ENCODE data around the gene DYDC2.
"Not testable (repeated sequence)": the region's sequence is repeated elsewhere in the genome, so short reads cannot be mapped to it uniquely, and the experiment has no call there.

Gene DYDC2

GRCh38 chr10:80414142-80414895, 57.7 kb downstream of the DYDC2 start:
- no peak for DNase-seq (ENCODE audit: low read depth)

- DNase-seq (ENCODE audit: low read depth): no peak
Observed at GRCh38 chr10:80415734-80416478, 59.3 kb downstream of the DYDC2 start.

GRCh38 chr10:80416479-80417098, 60.0 kb downstream of the DYDC2 start:
- DNase-seq (ENCODE audit: low read depth): no peak

GRCh38 chr10:80417256-80417655, 60.7 kb downstream of the DYDC2 start:
- DNase-seq (ENCODE audit: low read depth): not testable (repeated sequence)
